ACC112 (cell line): ENCODE data around the gene SLC6A12.
"Not testable (repeated sequence)": the region's sequence is repeated elsewhere in the genome, so short reads cannot be mapped to it uniquely, and the experiment has no call there.

Experiments used
- H2AFZ ChIP-seq: fragments of 200-600 bp; sonication (generic); one replicate; pipeline ENCODE4 v1.6.0; 2017; ENCODE audit warnings: antibody characterized with exemption, low read length; ENCODE audit not compliant: unreplicated experiment
- H3K27ac ChIP-seq: fragments of 200-600 bp; sonication (generic); 2 replicates; pipeline ENCODE4 v1.5.1; 2014; ENCODE audit warnings: low read depth, mild to moderate bottlenecking, antibody characterized with exemption, low read length, moderate library complexity
- H3K27me3 ChIP-seq: fragments of 200-600 bp; sonication (generic); 2 replicates; pipeline ENCODE4 v1.6.1; 2014; ENCODE audit warnings: mild to moderate bottlenecking, antibody characterized with exemption, low read length, moderate library complexity, mixed read lengths; ENCODE audit not compliant: insufficient read depth
- H3K36me3 ChIP-seq: fragments of 200-600 bp; sonication (generic); 2 replicates; pipeline ENCODE4 v1.6.1; 2016; ENCODE audit warnings: mild to moderate bottlenecking, antibody characterized with exemption, low read length, moderate library complexity, mixed read lengths; ENCODE audit not compliant: insufficient read depth
- H3K4me1 ChIP-seq: fragments of 200-600 bp; sonication (generic); one replicate; pipeline ENCODE4 v1.6.1; 2016; ENCODE audit warnings: low read length, mixed read lengths; ENCODE audit not compliant: insufficient read depth, unreplicated experiment, control insufficient read depth
- H3K4me3 ChIP-seq: fragments of 200-600 bp; sonication (generic); 2 replicates; pipeline ENCODE4 v1.5.1; 2014; ENCODE audit warnings: mild to moderate bottlenecking, low read depth, low read length
- H3K79me2 ChIP-seq: fragments of 200-600 bp; sonication (generic); one replicate; pipeline ENCODE4 v1.6.0; 2016; ENCODE audit warnings: low read length; ENCODE audit not compliant: control insufficient read depth, unreplicated experiment, insufficient read depth

The SLC6A12 gene

GRCh38 chr12:197347-197746 lies 16.6 kb downstream of the SLC6A12 start:
- peaks cover 76% of the 10 kb centered on the region for H3K27me3 ChIP-seq
- no peak overlapping the region for H3K4me3 ChIP-seq
- no peak overlapping the region for H2AFZ ChIP-seq
- H3K27ac ChIP-seq: no peak overlapping the region
- H3K36me3 ChIP-seq: no peaks in the 10 kb centered on the region
- peaks cover 12% of the 10 kb centered on the region for H3K4me1 ChIP-seq
- no peaks in the 10 kb centered on the region for H3K79me2 ChIP-seq

DNA sequence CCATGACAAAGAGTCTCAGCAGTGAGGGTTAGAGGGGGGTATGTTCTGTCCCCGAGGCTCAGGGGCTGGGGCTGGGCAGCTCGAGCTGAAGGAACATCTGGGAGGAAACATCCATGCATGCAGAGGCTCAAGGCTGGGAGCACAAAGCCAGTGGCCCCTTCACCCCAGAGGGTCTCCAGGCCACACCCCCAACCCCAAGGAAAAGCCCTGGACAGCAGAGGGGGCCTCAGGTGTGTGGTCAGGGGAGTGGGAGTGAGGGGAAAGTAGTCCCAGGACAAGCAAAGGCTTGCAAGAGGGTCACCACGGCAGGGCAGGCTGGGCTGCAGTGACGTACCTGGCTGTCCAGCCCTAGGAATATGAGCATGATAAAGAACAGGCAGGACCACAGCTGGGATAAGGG lies 17.5 kb downstream of the SLC6A12 start:
- H3K4me1 ChIP-seq: peaks cover 12% of the 10 kb centered on the region
- H3K4me3 ChIP-seq: no peak overlapping the region
- H3K27ac ChIP-seq: no peak overlapping the region
- no peaks in the 10 kb centered on the region for H3K36me3 ChIP-seq
- H3K27me3 ChIP-seq: peaks cover 76% of the 10 kb centered on the region
- no peaks in the 10 kb centered on the region for H3K79me2 ChIP-seq
- H2AFZ ChIP-seq: no peak overlapping the region

DNA sequence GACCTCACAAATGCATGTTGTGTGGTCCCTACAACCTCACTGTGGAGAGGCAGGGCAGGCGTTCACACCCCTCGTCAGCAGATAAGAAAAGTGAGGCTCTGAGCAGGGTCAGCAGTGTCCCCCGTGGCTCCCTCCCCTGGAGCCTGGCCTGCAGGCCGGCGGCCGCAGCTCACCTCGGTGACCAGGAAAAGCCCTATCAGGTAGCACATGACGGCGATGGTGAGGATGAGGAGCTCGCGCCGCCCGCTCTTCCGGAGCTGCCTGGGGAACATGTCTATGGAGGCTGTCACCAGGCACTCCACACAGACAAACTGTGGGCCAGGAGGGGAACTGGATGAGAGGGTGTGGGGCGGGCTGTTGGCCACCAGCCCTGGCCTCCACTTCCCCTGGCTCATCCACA lies 18.0 kb downstream of the SLC6A12 start:
- H3K4me3 ChIP-seq: no peak overlapping the region
- H3K4me1 ChIP-seq: peaks cover 12% of the 10 kb centered on the region
- H3K27ac ChIP-seq: no peak overlapping the region
- H3K27me3 ChIP-seq: peaks cover 76% of the 10 kb centered on the region
- no peaks in the 10 kb centered on the region for H3K79me2 ChIP-seq
- no peaks in the 10 kb centered on the region for H3K36me3 ChIP-seq
- no peak overlapping the region for H2AFZ ChIP-seq

DNA sequence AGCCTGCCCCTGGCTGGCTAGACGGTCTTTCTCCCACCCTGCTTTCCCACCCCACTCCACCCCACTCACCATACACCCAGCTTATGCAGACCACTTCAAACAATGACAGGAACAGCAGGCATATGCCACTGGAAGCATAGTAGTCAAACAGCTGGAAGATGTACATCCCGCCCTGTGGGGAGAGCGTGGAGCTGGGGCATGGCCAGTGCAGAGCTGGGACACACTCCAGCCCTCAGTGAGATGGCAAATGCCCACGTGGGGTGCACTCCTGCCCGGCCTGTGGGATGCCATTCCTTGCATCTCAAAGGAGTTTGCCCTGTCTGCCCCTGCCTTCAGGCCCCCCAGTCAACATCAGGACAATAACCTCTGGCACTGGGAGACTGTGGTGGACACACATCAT lies 18.8 kb downstream of the SLC6A12 start:
- Histone ChIP-seq H3K4me3 (no peak overlapping the region), H3K79me2 (no peaks in the 10 kb centered on the region), H3K36me3 (no peaks in the 10 kb centered on the region), H3K4me1 (peaks cover 12% of the 10 kb centered on the region), H3K27me3 (peaks cover 76% of the 10 kb centered on the region), H3K27ac (no peak overlapping the region), H2AFZ (no peak overlapping the region)

DNA sequence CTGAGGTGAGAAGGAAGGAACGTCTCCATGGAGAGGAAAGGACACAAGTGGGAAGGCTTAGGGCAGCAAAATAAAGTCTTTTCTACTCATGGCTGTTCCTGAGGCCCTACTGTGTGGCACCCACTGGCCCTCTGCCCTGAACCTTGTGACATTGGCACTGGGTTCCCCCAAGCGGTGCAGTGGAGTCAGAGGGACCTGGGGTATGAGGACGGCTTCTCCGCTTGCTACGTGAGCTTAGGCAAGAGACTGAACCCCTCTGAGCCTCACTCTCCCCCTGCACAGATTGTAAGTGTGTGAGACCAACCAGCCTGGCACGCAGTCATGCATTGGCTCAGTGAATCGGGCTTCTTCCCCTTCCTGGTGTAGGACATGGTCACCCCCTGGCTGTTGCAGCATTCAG lies 19.7 kb downstream of the SLC6A12 start:
- Histone ChIP-seq H3K36me3 (no peaks in the 10 kb centered on the region), H3K27ac (no peak overlapping the region), H3K4me3 (no peak overlapping the region), H2AFZ (no peak overlapping the region), H3K4me1 (peaks cover 6% of the 10 kb centered on the region), H3K27me3 (peaks cover 76% of the 10 kb centered on the region), H3K79me2 (no peaks in the 10 kb centered on the region)

DNA sequence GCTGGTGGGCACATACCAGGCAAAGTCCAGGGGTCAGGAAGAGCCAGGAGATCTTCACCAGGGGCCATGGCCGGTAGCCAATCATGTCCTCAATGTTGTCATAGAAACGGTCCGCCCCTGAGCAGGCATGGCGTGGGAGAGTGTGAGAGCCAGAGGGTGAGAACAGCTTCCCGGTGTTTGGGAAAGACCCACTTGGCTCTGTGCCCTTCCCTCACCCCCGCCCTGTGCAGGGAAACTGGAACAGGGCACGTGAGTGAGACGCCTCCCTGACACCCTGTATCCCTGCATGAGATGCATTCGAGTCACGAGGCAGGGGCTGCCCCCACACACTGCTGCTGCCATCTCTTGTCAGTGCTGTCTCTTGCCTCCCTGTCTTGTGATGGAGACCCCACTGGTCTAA lies 20.7 kb downstream of the SLC6A12 start:
- H3K36me3 ChIP-seq: no peaks in the 10 kb centered on the region
- H3K79me2 ChIP-seq: no peaks in the 10 kb centered on the region
- H3K27me3 ChIP-seq: peaks cover 72% of the 10 kb centered on the region
- no peak overlapping the region for H3K27ac ChIP-seq
- H3K4me1 ChIP-seq: no peaks in the 10 kb centered on the region
- H3K4me3 ChIP-seq: no peak overlapping the region
- no peak overlapping the region for H2AFZ ChIP-seq

DNA sequence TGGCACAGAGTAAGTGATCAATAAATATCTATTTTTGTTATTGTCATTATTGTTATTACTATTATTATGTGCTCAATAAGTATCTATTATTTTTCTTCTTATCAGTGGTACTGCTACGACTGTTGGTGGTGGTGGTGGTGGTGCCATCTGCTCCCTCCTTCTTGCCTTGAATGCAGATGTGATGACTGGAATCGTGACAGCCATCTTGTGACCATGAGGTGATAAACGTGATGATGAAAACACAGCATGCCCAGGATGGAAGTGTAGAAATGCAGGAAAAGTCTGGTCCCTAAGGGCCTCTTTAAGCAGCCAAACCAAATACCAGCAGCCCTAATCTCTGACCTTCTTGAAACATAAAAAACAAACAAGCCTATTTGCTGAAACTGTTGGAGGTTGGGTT lies 22.4 kb downstream of the SLC6A12 start:
- Histone ChIP-seq H3K4me3 (no peak overlapping the region), H3K79me2 (no peaks in the 10 kb centered on the region), H3K4me1 (no peaks in the 10 kb centered on the region), H3K36me3 (no peaks in the 10 kb centered on the region), H3K27me3 (peaks cover 60% of the 10 kb centered on the region), H3K27ac (no peak overlapping the region), H2AFZ (no peak overlapping the region)

- Histone ChIP-seq H2AFZ (no peak overlapping the region), H3K27me3 (peaks cover 54% of the 10 kb centered on the region), H3K27ac (no peak overlapping the region), H3K4me3 (no peak overlapping the region), H3K4me1 (no peaks in the 10 kb centered on the region), H3K36me3 (no peaks in the 10 kb centered on the region), H3K79me2 (no peaks in the 10 kb centered on the region)
Measured at GRCh38 chr12:190881-191280, 23.1 kb downstream of the SLC6A12 start.

GRCh38 chr12:189622-189962 lies 24.4 kb downstream of the SLC6A12 start:
- H3K79me2 ChIP-seq: no peaks in the 10 kb centered on the region
- H3K4me1 ChIP-seq: no peaks in the 10 kb centered on the region
- H3K27me3 ChIP-seq: peaks cover 41% of the 10 kb centered on the region
- H2AFZ ChIP-seq: no peak overlapping the region
- no peak overlapping the region for H3K27ac ChIP-seq
- no peaks in the 10 kb centered on the region for H3K36me3 ChIP-seq
- no peak overlapping the region for H3K4me3 ChIP-seq

- no peak overlapping the region for H3K27ac ChIP-seq
- no peaks in the 10 kb centered on the region for H3K79me2 ChIP-seq
- peak overlapping the region; percentile 96 for H2AFZ ChIP-seq
- peaks cover 36% of the 10 kb centered on the region for H3K27me3 ChIP-seq
- no peaks in the 10 kb centered on the region for H3K4me1 ChIP-seq
- no peaks in the 10 kb centered on the region for H3K36me3 ChIP-seq
- H3K4me3 ChIP-seq: peak overlapping the region; percentile 75
Measured at GRCh38 chr12:188910-189621, 24.9 kb downstream of the SLC6A12 start.

DNA sequence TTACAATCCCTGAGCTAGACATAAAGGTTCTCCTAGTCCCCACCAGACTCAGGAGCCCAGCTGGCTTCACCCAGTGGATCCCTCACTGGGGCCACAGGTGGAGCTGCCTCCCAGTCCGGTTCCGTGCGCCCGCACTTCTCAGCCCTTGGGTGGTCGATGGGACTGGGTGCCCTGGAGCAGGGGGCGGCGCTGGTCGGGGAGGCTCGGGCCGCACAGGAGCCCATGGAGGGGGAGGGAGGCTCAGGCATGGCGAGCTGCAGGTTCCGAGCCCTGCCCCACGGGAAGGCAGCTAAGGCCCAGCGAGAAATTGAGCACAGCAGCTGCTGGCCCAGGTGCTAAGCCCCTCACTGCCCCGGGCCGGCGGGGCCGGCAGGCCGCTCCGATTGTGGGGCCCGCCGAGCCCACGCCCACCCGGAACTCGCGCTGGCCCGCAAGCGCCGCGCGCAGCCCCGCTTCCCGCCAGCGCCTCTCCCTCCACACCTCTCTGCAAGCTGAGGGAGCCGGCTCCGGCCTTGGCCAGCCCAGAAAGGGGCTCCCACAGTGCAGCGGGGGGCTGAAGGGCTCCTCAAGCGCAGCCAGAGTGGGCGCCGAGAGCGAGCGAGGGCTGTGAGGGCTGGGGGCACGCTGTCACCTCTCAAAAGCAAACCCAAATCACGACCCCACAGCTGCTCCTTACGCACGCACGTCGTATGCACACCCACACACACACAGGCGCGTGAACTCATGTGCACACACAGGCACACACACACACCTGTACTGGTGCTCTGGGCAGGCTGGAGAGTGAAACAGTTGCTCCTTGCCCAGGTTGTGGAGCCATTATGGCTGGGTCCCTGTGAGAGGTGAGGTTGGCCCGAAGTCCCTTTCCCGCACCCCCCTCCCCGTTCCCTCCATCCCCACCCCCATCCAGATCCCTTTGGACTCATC lies 25.7 kb downstream of the SLC6A12 start:
- H3K27ac ChIP-seq, H3K79me2 ChIP-seq, H3K4me1 ChIP-seq, H3K36me3 ChIP-seq: not testable (repeated sequence)
- peak overlapping the region; percentile 75 for H3K4me3 ChIP-seq
- H2AFZ ChIP-seq: peak overlapping the region; percentile 96
- H3K27me3 ChIP-seq: peaks cover 28% of the 10 kb centered on the region
